ENCODE data around the gene SLC31A2. TPM values are rescaled to one million over a fixed set of nuclear protein-coding genes. Genes with fewer than 3 reads are reported as not detected.

SLC31A2 gene
- total RNA-seq, 1 experiment from 2014 or later: 4.7 TPM

Other genes starting within 250 kb of the SLC31A2 start
- gene ZNF883, start 138.8 kb upstream of the SLC31A2 start, total RNA-seq (2021; ENCODE audit: unreplicated experiment): not detected
- gene ZFP37, start 94.3 kb upstream of the SLC31A2 start, total RNA-seq (2021; ENCODE audit: unreplicated experiment): 1.8 TPM
- 13.8 TPM for gene FKBP15, start 70.3 kb downstream of the SLC31A2 start, total RNA-seq (2021; ENCODE audit: unreplicated experiment)
- gene SLC31A1, start 70.5 kb downstream of the SLC31A2 start, total RNA-seq (2021; ENCODE audit: unreplicated experiment): 24.4 TPM
- 22.0 TPM for gene CDC26, start 124.6 kb downstream of the SLC31A2 start, total RNA-seq (2021; ENCODE audit: unreplicated experiment)
- 53.9 TPM for gene PRPF4, start 124.7 kb downstream of the SLC31A2 start, total RNA-seq (2021; ENCODE audit: unreplicated experiment)
- gene RNF183, start 152.4 kb downstream of the SLC31A2 start, total RNA-seq (2021; ENCODE audit: unreplicated experiment): 0.12 TPM
- gene WDR31, start 189.3 kb downstream of the SLC31A2 start, total RNA-seq (2021; ENCODE audit: unreplicated experiment): 5.9 TPM
- gene BSPRY, start 198.5 kb downstream of the SLC31A2 start, total RNA-seq (2021; ENCODE audit: unreplicated experiment): 22.7 TPM
- 21.8 TPM for gene HDHD3, start 226.0 kb downstream of the SLC31A2 start, total RNA-seq (2021; ENCODE audit: unreplicated experiment)